WI38 (cell line): ENCODE measurements around the gene SNX11.

ENCODE experiments used
- H3K4me3 ChIP-seq: 2 replicates; pipeline ENCODE4 v1.5.1; 2011; ENCODE audit warnings: low read depth, mild to moderate bottlenecking, control low read depth, low read length
- TF ChIP-seq, protein P1 (sequence below): IDR thresholded peaks from 2 replicates; pipeline ENCODE4 v1.5.1; 2012; ENCODE audit warnings: low read depth, mild to moderate bottlenecking, control low read depth, low read length

SNX11 gene, protein sequence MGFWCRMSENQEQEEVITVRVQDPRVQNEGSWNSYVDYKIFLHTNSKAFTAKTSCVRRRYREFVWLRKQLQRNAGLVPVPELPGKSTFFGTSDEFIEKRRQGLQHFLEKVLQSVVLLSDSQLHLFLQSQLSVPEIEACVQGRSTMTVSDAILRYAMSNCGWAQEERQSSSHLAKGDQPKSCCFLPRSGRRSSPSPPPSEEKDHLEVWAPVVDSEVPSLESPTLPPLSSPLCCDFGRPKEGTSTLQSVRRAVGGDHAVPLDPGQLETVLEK

DNA sequence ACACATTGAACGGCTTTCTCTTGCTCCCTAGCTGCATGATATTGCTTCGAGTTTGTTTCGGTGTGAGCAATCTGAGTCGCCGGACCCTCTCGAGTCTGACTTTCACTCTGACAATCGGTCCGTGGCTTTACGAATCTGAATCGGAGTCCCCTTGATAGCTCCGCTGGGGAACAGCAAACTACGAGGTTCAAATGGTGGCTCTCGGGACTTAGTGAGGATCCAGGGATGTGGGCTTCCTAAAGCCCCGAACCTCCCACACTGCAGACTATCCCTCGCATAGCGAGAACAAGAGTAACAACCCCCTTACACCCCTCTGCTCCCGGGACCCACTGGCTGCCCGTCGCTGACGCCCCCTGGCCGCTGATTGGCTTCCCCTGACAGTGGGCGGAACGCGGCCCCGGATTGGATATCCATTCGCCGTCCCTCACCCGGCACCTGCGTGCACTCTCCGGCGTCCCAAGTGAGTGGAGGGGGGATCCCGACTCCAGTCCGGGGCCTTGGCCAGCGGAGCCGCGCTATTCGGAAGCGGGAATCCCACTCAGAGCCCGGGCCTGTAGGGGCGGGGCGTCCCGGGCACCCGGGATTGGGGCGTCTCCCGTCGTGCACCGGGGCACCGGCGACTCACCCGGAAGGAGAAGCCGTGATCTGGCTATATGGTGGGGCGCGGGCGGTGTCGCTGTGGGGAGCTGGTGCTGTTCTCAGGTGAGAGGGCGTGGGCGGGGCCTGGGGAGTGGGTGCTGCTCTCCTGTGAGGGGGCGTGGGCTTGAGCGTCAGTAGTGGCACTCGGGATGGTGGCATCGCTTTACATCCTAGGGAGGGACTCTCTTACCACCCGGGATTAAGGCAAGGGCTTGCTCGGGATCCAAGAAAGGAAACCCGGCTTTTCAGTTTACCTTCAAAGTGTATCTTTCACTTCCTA is at the start of gene SNX11:
Gene SNX11 (plus strand): TSS at position 630 of the 919 bp plus-strand sequence. CDS start 4,278 bp downstream, outside the sequence.
- TF ChIP-seq, protein P1, sequence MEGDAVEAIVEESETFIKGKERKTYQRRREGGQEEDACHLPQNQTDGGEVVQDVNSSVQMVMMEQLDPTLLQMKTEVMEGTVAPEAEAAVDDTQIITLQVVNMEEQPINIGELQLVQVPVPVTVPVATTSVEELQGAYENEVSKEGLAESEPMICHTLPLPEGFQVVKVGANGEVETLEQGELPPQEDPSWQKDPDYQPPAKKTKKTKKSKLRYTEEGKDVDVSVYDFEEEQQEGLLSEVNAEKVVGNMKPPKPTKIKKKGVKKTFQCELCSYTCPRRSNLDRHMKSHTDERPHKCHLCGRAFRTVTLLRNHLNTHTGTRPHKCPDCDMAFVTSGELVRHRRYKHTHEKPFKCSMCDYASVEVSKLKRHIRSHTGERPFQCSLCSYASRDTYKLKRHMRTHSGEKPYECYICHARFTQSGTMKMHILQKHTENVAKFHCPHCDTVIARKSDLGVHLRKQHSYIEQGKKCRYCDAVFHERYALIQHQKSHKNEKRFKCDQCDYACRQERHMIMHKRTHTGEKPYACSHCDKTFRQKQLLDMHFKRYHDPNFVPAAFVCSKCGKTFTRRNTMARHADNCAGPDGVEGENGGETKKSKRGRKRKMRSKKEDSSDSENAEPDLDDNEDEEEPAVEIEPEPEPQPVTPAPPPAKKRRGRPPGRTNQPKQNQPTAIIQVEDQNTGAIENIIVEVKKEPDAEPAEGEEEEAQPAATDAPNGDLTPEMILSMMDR: no peak
- H3K4me3 ChIP-seq: peak within 1 kb of the TSS; percentile 95

DNA sequence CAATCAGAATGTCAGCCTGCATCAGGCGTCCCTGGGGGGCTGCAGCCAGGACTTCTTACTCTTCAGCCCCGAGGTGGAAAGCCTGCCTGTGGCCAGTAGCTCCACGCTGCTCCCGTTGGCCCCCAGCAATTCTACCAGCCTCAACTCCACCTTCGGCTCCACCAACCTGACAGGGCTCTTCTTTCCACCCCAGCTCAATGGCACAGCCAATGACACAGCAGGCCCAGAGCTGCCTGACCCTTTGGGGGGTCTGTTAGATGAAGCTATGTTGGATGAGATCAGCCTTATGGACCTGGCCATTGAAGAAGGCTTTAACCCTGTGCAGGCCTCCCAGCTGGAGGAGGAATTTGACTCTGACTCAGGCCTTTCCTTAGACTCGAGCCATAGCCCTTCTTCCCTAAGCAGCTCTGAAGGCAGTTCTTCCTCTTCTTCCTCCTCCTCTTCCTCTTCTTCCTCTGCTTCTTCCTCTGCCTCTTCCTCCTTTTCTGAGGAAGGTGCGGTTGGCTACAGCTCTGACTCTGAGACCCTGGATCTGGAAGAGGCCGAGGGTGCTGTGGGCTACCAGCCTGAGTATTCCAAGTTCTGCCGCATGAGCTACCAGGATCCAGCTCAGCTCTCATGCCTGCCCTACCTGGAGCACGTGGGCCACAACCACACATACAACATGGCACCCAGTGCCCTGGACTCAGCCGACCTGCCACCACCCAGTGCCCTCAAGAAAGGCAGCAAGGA is 49.0 kb upstream of the SNX11 start:
- no peak overlapping the region for H3K4me3 ChIP-seq
- TF ChIP-seq, protein P1: no peak

DNA sequence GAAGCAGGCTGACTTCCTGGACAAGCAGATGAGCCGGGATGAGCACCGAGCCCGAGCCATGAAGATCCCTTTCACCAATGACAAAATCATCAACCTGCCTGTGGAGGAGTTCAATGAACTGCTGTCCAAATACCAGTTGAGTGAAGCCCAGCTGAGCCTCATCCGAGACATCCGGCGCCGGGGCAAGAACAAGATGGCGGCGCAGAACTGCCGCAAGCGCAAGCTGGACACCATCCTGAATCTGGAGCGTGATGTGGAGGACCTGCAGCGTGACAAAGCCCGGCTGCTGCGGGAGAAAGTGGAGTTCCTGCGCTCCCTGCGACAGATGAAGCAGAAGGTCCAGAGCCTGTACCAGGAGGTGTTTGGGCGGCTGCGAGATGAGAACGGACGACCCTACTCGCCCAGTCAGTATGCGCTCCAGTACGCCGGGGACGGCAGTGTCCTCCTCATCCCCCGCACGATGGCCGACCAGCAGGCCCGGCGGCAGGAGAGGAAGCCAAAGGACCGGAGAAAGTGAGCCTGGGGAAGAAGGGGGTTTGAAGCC is 48.4 kb upstream of the SNX11 start:
- H3K4me3 ChIP-seq: no peak overlapping the region
- TF ChIP-seq, protein P1: no peak

DNA sequence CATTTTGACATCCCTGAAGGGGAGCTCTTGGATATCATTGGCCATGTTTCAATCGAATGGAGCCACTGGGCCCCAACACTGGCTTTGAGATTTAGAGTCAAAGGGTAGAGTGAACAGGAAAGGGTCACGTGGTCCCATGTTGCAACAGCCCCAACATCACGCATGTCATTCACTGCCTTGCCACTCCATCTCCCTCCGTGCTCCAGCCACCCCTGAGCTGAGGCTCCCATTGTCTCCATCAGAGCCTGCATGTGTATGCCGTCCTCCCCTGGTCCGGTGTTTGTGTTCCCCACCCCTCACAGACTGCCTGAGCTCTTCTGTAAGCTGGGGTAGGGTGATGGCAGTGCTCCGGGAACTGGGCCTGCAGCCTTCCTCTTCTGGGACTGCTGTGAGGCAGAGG is 47.3 kb upstream of the SNX11 start:
- TF ChIP-seq, protein P1: no peak
- no peak overlapping the region for H3K4me3 ChIP-seq

DNA sequence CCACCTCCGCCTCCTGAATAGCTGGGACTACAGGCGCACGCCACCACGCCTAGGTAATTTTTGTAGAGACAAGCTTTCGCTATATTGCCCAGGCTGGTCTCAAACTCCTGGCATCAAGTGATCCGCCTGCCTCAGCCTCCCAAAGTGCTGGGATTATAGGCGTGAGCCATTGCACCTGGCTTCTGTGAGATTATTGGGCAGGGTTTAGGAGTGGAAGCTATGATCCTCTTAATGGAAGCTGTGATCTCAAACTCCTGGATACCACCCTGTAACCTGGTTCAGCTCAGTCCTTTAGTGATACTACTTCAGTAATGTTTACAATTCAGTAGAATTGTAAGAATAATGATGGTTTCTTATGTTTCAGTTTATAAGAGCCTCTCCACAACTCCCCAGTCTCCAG is 45.3 kb upstream of the SNX11 start:
- TF ChIP-seq, protein P1: no peak
- no peak overlapping the region for H3K4me3 ChIP-seq

DNA sequence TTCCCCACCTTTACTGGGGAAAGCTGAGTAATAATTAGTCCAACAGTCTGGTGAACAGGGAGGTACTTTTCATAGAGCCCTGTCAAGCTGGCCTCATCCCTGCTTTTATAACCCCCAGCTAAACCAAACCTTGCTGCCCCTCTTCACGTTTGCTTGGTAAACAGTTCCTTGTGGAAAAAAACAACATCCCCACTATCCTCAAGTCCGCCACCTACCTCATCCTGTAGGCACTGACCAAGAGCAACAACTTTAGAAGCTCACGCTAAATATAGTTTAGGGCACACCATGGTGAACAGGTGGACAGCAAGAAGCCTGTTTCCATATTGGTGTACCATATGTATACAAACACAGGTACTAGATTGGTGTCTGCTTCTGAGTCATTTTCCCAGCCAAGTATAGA is 42.9 kb upstream of the SNX11 start:
- no peak overlapping the region for H3K4me3 ChIP-seq
- TF ChIP-seq, protein P1: no peak
